Stomach (tissue), 9 donors: ENCODE measurements around the gene LAMP1. TPM values are rescaled to one million over a fixed set of nuclear protein-coding genes. Genes with fewer than 3 reads are reported as not detected.

ENCODE experiments used
- DNase-seq, 2 donors: peaks; one replicate each; pipeline versions ENCODE4 v3.0.0 to v3.0.0-alpha.2; 2013 to 2019
- H3K27ac ChIP-seq, 5 donors: fragments of 200-600 bp in 4 of 5; sonication (generic) in 4 of 5; one replicate each; pipeline ENCODE4 v1.5.1; 2013 to 2019; ENCODE audit warnings: mild to moderate bottlenecking in 1 of 5, moderate library complexity in 1 of 5
- H3K27me3 ChIP-seq, 3 donors: fragments of 200-600 bp; sonication (generic); one replicate each; pipeline ENCODE4 v1.5.1; 2017 to 2019; ENCODE audit warnings: mixed run types in 1 of 3
- H3K36me3 ChIP-seq, 4 donors: fragments of 200-600 bp; sonication (generic); 1 replicate in 3 of 4; 2 replicates in 1 of 4; pipeline ENCODE4 v1.5.1; 2016 to 2019
- H3K4me1 ChIP-seq, 4 donors: fragments of 200-600 bp; sonication (generic); one replicate each; pipeline ENCODE4 v1.5.1; 2016 to 2019
- H3K4me3 ChIP-seq, 4 donors: fragments of 200-600 bp; sonication (generic) in 3 of 4; one replicate each; pipeline ENCODE4 v1.5.1; 2016 to 2019; ENCODE audit warnings: mild to moderate bottlenecking in 1 of 4
- H3K9me3 ChIP-seq, 4 donors: fragments of 200-600 bp; sonication (generic); one replicate each; pipeline ENCODE4 v1.5.1; 2016 to 2019
- CTCF ChIP-seq, 7 experiments: fragments of 450-650 bp in 4 of 7; fragments of 200-600 bp in 3 of 7; sonication (generic) in 3 of 7; IDR thresholded peaks; one replicate each; pipeline ENCODE4 v1.5.1; 2016 to 2019; ENCODE audit warnings: antibody characterized with exemption in 7 of 7, control low read depth in 2 of 7, mild to moderate bottlenecking in 1 of 7
- EP300 ChIP-seq: sonication (generic); formaldehyde crosslinking; IDR thresholded peaks from one replicate; pipeline ENCODE4 v1.6.1; 2017; ENCODE audit warnings: antibody characterized with exemption
- POLR2A ChIP-seq, 4 donors: fragments of 450-650 bp; IDR thresholded peaks; one replicate each; pipeline ENCODE4 v1.6.1; 2016; ENCODE audit warnings: antibody characterized with exemption in 4 of 4, control low read depth in 2 of 4, mild to moderate bottlenecking in 1 of 4, moderate library complexity in 1 of 4
- POLR2AphosphoS5 ChIP-seq, 3 donors: sonication (generic); formaldehyde crosslinking; IDR thresholded peaks; one replicate each; pipeline ENCODE4 v1.6.1; 2016; ENCODE audit warnings: antibody characterized with exemption in 3 of 3
- WGBS, 5 donors: extraction: QIAGEN DNeasy Blood & Tissue Kit in 3 of 5; methylation state at CpG; one replicate each; pipeline versions ENCODE4 v1.1.5 to v1.1.7; 2013 to 2018; 5-methylcytosine and 5-hydroxymethylcytosine counted together
- intact Hi-C: fragments of 100-400 bp; cut with DNase I; formaldehyde crosslinking; loops from one replicate; pipeline ENCODE4 v1.15.1; 2023; ENCODE audit warnings: low total_unique reads
- polyA plus RNA-seq, 3 donors: library from polyadenylated mRNA; stranded (reverse); fragments of 200-250 nt; gene quantifications; one replicate each; pipeline ENCODE4 v1.2.3, GENCODE V29; 2013
- total RNA-seq, 5 donors: library from RNA; depleted of rRNA; stranded (reverse); fragments of >200 nt; gene quantifications; one replicate each; pipeline versions ENCODE4 v1.1.0 to v1.2.3, GENCODE V29; 2014 to 2016
- donor health status: healthy with polysubstance abuse.
- donor health status: Bipolar disorder and iron deficiency.
- donor health status: healthy.

LAMP1 gene
- total and polyA plus RNA-seq, 8 donors, result 20.9 to 121 (median 50.0) TPM

- Histone ChIP-seq H3K4me1 (no peaks in the 10 kb centered on the region), H3K36me3 (peaks cover under 1 to 25% (median 14%) of the 10 kb centered on the region in 4 donors), H3K4me3 (no peak overlapping the region), H3K27ac (no peak overlapping the region), H3K9me3 (no peaks in the 10 kb centered on the region), H3K27me3 (no peaks in the 10 kb centered on the region)
- TF ChIP-seq POLR2AphosphoS5 (IDR thresholded peaks at IDR 0.05), result no peak
- no peak for TF ChIP-seq CTCF (IDR thresholded peaks at IDR 0.05)
- no peak for TF ChIP-seq EP300
- no peak for TF ChIP-seq POLR2A (IDR thresholded peaks at IDR 0.05)
- intact Hi-C loops, result no loop called here
- WGBS, 5 donors, result 95 to 97% (median 96%) methylated on average over 11 to 20 of the region's 20 CpGs
- DNase-seq, result no peak
Measured at GRCh38 chr13:113337976-113338375, 40.9 kb downstream of the LAMP1 start.

GRCh38 chr13:113338451-113338850, 41.4 kb downstream of the LAMP1 start:
- Histone ChIP-seq H3K27me3 (no peaks in the 10 kb centered on the region), H3K4me3 (no peak overlapping the region), H3K27ac (no peak overlapping the region), H3K9me3 (no peaks in the 10 kb centered on the region), H3K4me1 (no peaks in the 10 kb centered on the region), H3K36me3 (peaks cover 4 to 30% (median 19%) of the 10 kb centered on the region in 4 donors)
- intact Hi-C loops, result no loop called here
- DNase-seq, result no peak
- 90 to 96% (median 93%) methylated on average over 12 to 15 of the region's 15 CpGs for WGBS, 5 donors
- TF ChIP-seq CTCF (IDR thresholded peaks at IDR 0.05), result no peak
- no peak for TF ChIP-seq EP300
- TF ChIP-seq POLR2AphosphoS5 (IDR thresholded peaks at IDR 0.05), result no peak
- TF ChIP-seq POLR2A (IDR thresholded peaks at IDR 0.05), result no peak

DNA sequence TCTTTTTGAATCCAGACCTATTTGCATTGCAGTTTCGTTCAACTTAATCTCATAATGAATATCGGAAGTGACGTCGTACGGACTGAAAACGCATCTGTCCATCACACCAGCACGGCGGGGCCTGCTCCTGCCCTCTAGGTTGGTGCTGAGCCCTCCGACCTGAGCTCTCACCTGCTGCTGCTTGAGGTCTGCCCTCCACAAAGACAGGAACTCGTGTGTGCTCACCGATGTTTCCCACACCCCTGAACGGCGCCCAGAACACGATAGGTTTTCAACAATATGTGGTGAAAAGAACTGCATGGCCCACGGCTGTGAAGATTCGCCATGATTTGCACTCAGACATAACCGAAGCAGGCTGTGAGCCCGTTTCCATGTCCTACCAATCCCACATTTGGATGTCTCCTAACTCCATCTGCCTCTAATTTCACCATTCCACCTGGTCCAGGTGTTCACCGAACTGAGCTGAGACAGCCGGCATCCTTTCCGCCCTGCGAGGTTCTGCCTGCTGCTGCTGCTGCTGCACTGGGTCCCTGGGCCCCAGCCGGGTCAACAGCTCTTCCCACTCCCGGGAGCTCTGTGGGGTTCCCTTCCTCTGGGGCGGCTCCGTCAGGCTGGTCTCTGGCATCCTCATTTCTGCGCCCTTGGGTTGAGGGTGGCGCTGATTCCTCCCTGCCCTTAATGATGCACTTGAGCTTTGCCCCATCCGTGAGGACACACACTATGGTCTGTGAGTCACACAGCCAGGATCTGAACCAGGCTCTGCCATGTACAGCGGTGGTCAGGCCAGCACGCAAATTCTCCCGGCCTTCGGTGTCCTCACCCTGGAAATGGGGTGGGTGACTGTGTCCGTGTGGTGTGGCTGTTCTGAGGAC, 46.0 kb downstream of the LAMP1 start:
- Histone ChIP-seq H3K4me3 (no peak overlapping the region), H3K4me1 (no peaks in the 10 kb centered on the region), H3K27me3 (no peaks in the 10 kb centered on the region), H3K9me3 (peaks cover 0 to 4% (median 0%) of the 10 kb centered on the region in 4 donors), H3K27ac (no peak overlapping the region), H3K36me3 (peaks cover 4 to 53% (median 34%) of the 10 kb centered on the region in 4 donors)
- 88 to 92% (median 89%) methylated on average over 30 to 34 of the region's 34 CpGs for WGBS, 5 donors
- no peak for TF ChIP-seq CTCF (IDR thresholded peaks at IDR 0.05)
- TF ChIP-seq EP300, result no peak
- no peak for TF ChIP-seq POLR2A (IDR thresholded peaks at IDR 0.05)
- TF ChIP-seq POLR2AphosphoS5 (IDR thresholded peaks at IDR 0.05), result no peak
- no peak for DNase-seq
- intact Hi-C loops, result no loop called here

GRCh38 chr13:113343692-113343968, 46.6 kb downstream of the LAMP1 start:
- no peak overlapping the region for H3K27ac ChIP-seq
- TF ChIP-seq POLR2AphosphoS5 (IDR thresholded peaks at IDR 0.05) (no peak), POLR2A (IDR thresholded peaks at IDR 0.05) (no peak), EP300 (no peak), CTCF (IDR thresholded peaks at IDR 0.05) (no peak)
- H3K4me1 ChIP-seq, result no peaks in the 10 kb centered on the region
- no peaks in the 10 kb centered on the region for H3K27me3 ChIP-seq
- intact Hi-C loops, result no loop called here
- H3K9me3 ChIP-seq, result peaks cover 0 to 4% (median 0%) of the 10 kb centered on the region in 4 donors
- H3K36me3 ChIP-seq, result peaks cover 4 to 53% (median 35%) of the 10 kb centered on the region in 4 donors
- no peak overlapping the region for H3K4me3 ChIP-seq
- WGBS, 5 donors, result 88 to 98% (median 96%) methylated on average over 6 to 7 of the region's 7 CpGs
- no peak for DNase-seq
